SK-N-SH (cell line): Measurements from ENCODE around the gene PPID. TPM values are rescaled to one million over a fixed set of nuclear protein-coding genes. Genes with fewer than 3 reads are reported as not detected.
A peak's percentile ranks its signal among the peaks of the same experiment; 100 is the strongest.

Experiments
- CTCF ChIA-PET: fragments of 300-600, 350-600 bp; formaldehyde crosslinking; extraction: SDS; loops from one replicate; lab custom pipeline; 2021; lab: Yijun Ruan, JAX
- POLR2A ChIA-PET: fragments of 350-600 bp; sonication (Branson Sonifier 250); formaldehyde crosslinking; extraction: SDS; loops from one replicate; lab custom pipeline; 2020; ENCODE audit warnings: antibody characterized with exemption, inconsistent platforms; lab: Yijun Ruan, JAX
- DNase-seq: peaks from one replicate; pipeline ENCODE4 v3.0.0; 2012
- H2AFZ ChIP-seq: fragments of 200-600 bp; sonication (generic); 2 replicates; pipeline ENCODE4 v1.8.1; 2016; ENCODE audit warnings: antibody characterized with exemption, mild to moderate bottlenecking, low read depth
- H3F3A ChIP-seq: fragments of 200-600 bp; sonication (generic); replicated peaks from 2 replicates; pipeline ENCODE3; 2016; ENCODE audit warnings: antibody characterized with exemption, mild to moderate bottlenecking; ENCODE audit not compliant: insufficient read depth
- H3K27ac ChIP-seq, 2 experiments: fragments of 200-500 bp in 1 of 2; fragments of 200-600 bp in 1 of 2; sonication (Bioruptor generic) in 1 of 2; sonication (generic), shearing (Covaris generic) in 1 of 2; 2 replicates each; pipeline versions ENCODE4 v1.5.1 to v1.6.1; 2014 to 2016; ENCODE audit warnings: low read depth in 2 of 2, inconsistent platforms in 1 of 2, low read length in 1 of 2, mild to moderate bottlenecking in 1 of 2, mixed read lengths in 1 of 2
- H3K27me3 ChIP-seq: fragments of 200-600 bp; sonication (generic), shearing (Covaris generic); 2 replicates; pipeline ENCODE4 v1.6.1; 2016; ENCODE audit warnings: mixed run types; ENCODE audit not compliant: insufficient read depth
- H3K36me3 ChIP-seq, 2 experiments: fragments of 200-500 bp in 1 of 2; fragments of 200-600 bp in 1 of 2; sonication (Bioruptor generic) in 1 of 2; sonication (generic) in 1 of 2; replicated peaks in 1 of 2; 2 replicates each; pipeline versions ENCODE3 to v1.5.1; 2014 to 2016; ENCODE audit warnings: low read length in 1 of 2, mild to moderate bottlenecking in 1 of 2; ENCODE audit not compliant: insufficient read depth in 2 of 2, control insufficient read depth in 1 of 2
- H3K4me1 ChIP-seq, 2 experiments: fragments of 200-500 bp in 1 of 2; fragments of 200-600 bp in 1 of 2; sonication (Bioruptor generic) in 1 of 2; sonication (generic), shearing (Covaris generic) in 1 of 2; 2 replicates each; pipeline versions ENCODE4 v1.5.1 to v1.6.1; 2014 to 2016; ENCODE audit warnings: low read depth in 1 of 2, low read length in 1 of 2, mixed run types in 1 of 2; ENCODE audit not compliant: insufficient read depth in 2 of 2, control insufficient read depth in 1 of 2
- H3K4me2 ChIP-seq: fragments of 200-600 bp; sonication (generic), shearing (Covaris generic); 2 replicates; pipeline ENCODE4 v1.6.1; 2017; ENCODE audit warnings: mixed run types
- H3K4me3 ChIP-seq, 2 experiments: fragments of 200-500 bp in 1 of 2; fragments of 200-600 bp in 1 of 2; sonication (Bioruptor generic) in 1 of 2; sonication (generic), shearing (Covaris generic) in 1 of 2; 2 replicates each; pipeline versions ENCODE4 v1.5.1 to v1.8.1; 2014 to 2016; ENCODE audit warnings: low read depth in 2 of 2, inconsistent platforms in 1 of 2, low read length in 1 of 2, mild to moderate bottlenecking in 1 of 2, mixed read lengths in 1 of 2, moderate library complexity in 1 of 2
- H3K79me2 ChIP-seq: fragments of 200-600 bp; sonication (generic); 2 replicates; pipeline ENCODE4 v1.8.1; 2017; ENCODE audit warnings: mild to moderate bottlenecking; ENCODE audit not compliant: insufficient read depth
- H3K9ac ChIP-seq: fragments of 200-600 bp; sonication (generic); 2 replicates; pipeline ENCODE4 v1.6.1; 2017; ENCODE audit warnings: mixed run types
- H3K9me2 ChIP-seq: fragments of 200-600 bp; sonication (generic); 2 replicates; pipeline ENCODE4 v1.6.1; 2017; ENCODE audit warnings: mixed run types
- H3K9me3 ChIP-seq: fragments of 200-600 bp; sonication (generic); 2 replicates; pipeline ENCODE4 v1.6.1; 2017; ENCODE audit warnings: mixed run types, mild to moderate bottlenecking, moderate library complexity
- H4K20me1 ChIP-seq: fragments of 200-600 bp; sonication (generic); 2 replicates; pipeline ENCODE4 v1.6.1; 2017; ENCODE audit warnings: mild to moderate bottlenecking, mixed run types; ENCODE audit not compliant: insufficient read depth
- CHD2 ChIP-seq: fragments of 150-350 bp; IDR thresholded peaks from 2 replicates; pipeline ENCODE4 v1.6.1; 2018; ENCODE audit warnings: low read length; ENCODE audit not compliant: partially characterized antibody
- EP300 ChIP-seq, 2 experiments: IDR thresholded peaks; 2 replicates each; pipeline versions ENCODE4 v1.4.0 to v1.6.1; 2012; ENCODE audit warnings: borderline replicate concordance in 1 of 2, low read depth in 1 of 2, low read length in 1 of 2
- FOSL2 ChIP-seq: IDR thresholded peaks from 2 replicates; pipeline ENCODE4 v1.4.0; 2012; ENCODE audit warnings: low read depth, mild to moderate bottlenecking, moderate library complexity, borderline replicate concordance
- FOXM1 ChIP-seq: IDR thresholded peaks from 2 replicates; pipeline ENCODE4 v1.4.0; 2012; ENCODE audit warnings: low read depth, mild to moderate bottlenecking
- GATA2 ChIP-seq: sonication (generic); formaldehyde crosslinking; IDR thresholded peaks from 2 replicates; pipeline ENCODE4 v1.5.0; 2020; ENCODE audit warnings: mild to moderate bottlenecking, missing genetic modification reagents
- JUND ChIP-seq: IDR thresholded peaks from 2 replicates; pipeline ENCODE4 v1.4.0; 2012
- MXI1 ChIP-seq: IDR thresholded peaks from 2 replicates; pipeline ENCODE4 v1.6.1; 2012; ENCODE audit warnings: mild to moderate bottlenecking, low read depth, low read length, improper control_type of control experiment
- POLR2AphosphoS5 ChIP-seq: IDR thresholded peaks from 2 replicates; pipeline ENCODE4 v1.6.1; 2012; ENCODE audit warnings: low read depth, low read length
- RAD21 ChIP-seq: IDR thresholded peaks from 2 replicates; pipeline ENCODE4 v1.6.1; 2012; ENCODE audit warnings: mild to moderate bottlenecking, low read length
- RFX5 ChIP-seq: IDR thresholded peaks from 2 replicates; pipeline ENCODE4 v1.6.1; 2012; ENCODE audit warnings: mild to moderate bottlenecking, improper control_type of control experiment, low read length
- RXRA ChIP-seq: IDR thresholded peaks from 2 replicates; pipeline ENCODE4 v1.4.0; 2012; ENCODE audit warnings: low read depth, mild to moderate bottlenecking, borderline replicate concordance
- SIN3A ChIP-seq: IDR thresholded peaks from 2 replicates; pipeline ENCODE4 v1.6.1; 2012; ENCODE audit warnings: low read depth, mild to moderate bottlenecking, low read length, moderate library complexity, borderline replicate concordance
- SMC3 ChIP-seq: IDR thresholded peaks from 2 replicates; pipeline ENCODE4 v1.6.1; 2012; ENCODE audit warnings: low read depth, low read length, improper control_type of control experiment
- TAF1 ChIP-seq: IDR thresholded peaks from 2 replicates; pipeline ENCODE4 v1.6.1; 2012; ENCODE audit warnings: low read depth, mild to moderate bottlenecking, low read length, moderate library complexity, borderline replicate concordance
- TCF12 ChIP-seq: IDR thresholded peaks from 2 replicates; pipeline ENCODE4 v1.4.0; 2012
- TEAD4 ChIP-seq: IDR thresholded peaks from 2 replicates; pipeline ENCODE4 v1.4.0; 2012; ENCODE audit warnings: mild to moderate bottlenecking, borderline replicate concordance; ENCODE audit not compliant: insufficient read depth
- YY1 ChIP-seq: IDR thresholded peaks from 2 replicates; pipeline ENCODE4 v1.4.0; 2012; ENCODE audit warnings: low read depth, mild to moderate bottlenecking
- WGBS: methylation state at CpG from one replicate; pipeline ENCODE4 v1.1.6; 2017; ENCODE audit warnings: low lambda C conversion rate; 5-methylcytosine and 5-hydroxymethylcytosine counted together
- polyA plus RNA-seq, 3 experiments: library from polyadenylated mRNA; depleted of rRNA; stranded (reverse); fragments of >200 nt; gene quantifications; 2 replicates each; pipeline ENCODE4 v1.2.3, GENCODE V29; 2012
- TF ChIP-seq, protein P1 (sequence below): IDR thresholded peaks from 2 replicates; pipeline ENCODE4 v1.4.0; 2012; ENCODE audit warnings: low read depth, borderline replicate concordance
- TF ChIP-seq, protein P2 (sequence below): fragments of 150-350 bp; IDR thresholded peaks from 2 replicates; pipeline ENCODE4 v1.6.1; 2017; ENCODE audit warnings: antibody characterized with exemption, low read length, low read depth, borderline replicate concordance
- TF ChIP-seq, protein P3 (sequence below): IDR thresholded peaks from 2 replicates; pipeline ENCODE4 v1.6.1; 2012; ENCODE audit warnings: mild to moderate bottlenecking, low read depth, low read length, moderate library complexity

PPID gene
- polyA plus RNA-seq, 1 of the 3 experiments (the other 2 are of a cell fraction) = 20.2 TPM

DNA sequence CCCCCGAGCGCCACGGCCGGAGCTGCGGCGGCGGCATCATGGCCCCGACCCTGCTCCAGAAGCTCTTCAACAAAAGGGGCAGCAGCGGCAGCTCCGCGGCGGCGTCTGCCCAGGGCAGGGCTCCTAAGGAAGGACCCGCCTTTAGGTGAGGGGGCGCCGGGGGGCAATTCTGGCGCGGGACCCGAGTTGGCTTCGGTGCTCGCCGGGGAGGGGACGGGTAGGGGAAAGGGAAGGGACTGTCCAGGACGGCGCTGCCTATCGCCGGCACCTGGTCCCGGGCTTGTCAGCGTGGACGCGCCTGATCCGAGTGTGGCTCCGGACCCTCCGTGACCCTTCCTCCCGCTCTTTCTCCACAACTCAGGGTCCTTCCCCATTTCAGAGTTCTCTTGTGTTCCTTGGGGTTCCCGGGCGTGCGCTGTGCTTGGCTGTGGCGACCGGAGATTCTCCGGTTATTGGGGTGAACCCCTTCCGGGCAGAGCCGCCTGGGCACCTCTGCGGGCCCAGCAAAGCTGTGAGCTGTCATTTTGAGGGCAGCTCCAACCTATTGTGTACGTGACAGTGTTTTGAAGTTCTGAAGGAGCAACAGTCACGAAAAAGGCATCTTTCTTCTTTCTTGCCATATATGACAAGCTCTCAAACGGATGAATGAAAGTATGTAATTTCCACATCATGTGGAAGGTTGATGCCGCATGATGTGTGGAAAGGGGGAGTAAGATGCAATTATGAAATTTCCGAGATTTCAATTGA is 46.2 kb upstream of the PPID start:
- no peaks in the 10 kb centered on the region for H4K20me1 ChIP-seq
- peak overlapping the region; percentile 75 to 84 for H3K4me3 ChIP-seq
- no peak for DNase-seq
- no peaks in the 10 kb centered on the region for H3K36me3 ChIP-seq
- H3K9ac ChIP-seq = peak overlapping the region; percentile 77
- peaks cover 0 to 12% of the 10 kb centered on the region in 2 experiments; a peak in 2 of 4 replicates for H3K4me1 ChIP-seq
- peaks cover 9% of the 10 kb centered on the region for H3F3A ChIP-seq
- WGBS = 6% methylated on average over 28 of the region's 49 CpGs
- POLR2A ChIA-PET = no interaction called here
- H3K27ac ChIP-seq = peak overlapping the region; percentile 65 to 76
- peak overlapping the region; percentile 90 for H3K4me2 ChIP-seq
- peak overlapping the region; percentile 85 for H2AFZ ChIP-seq
- H3K79me2 ChIP-seq = peaks cover 51% of the 10 kb centered on the region
- CTCF ChIA-PET = interaction anchor here (0.7 to 1.5 kb wide), 4 partner anchors 13 to 442 kb away, joined by 3 read pairs; no protein-coding TSS in a partner anchor
- no peaks in the 10 kb centered on the region for H3K27me3 ChIP-seq
- TF ChIP-seq RFX5 (no peak), MXI1 (peak; percentile 53; the same call in 1 of the 2 replicates), FOSL2 (no peak), TEAD4 (no peak), FOXM1 (no peak), JUND (no peak), SIN3A (peak; percentile 59; the same call in 1 of the 2 replicates)
- TF ChIP-seq, protein P1, sequence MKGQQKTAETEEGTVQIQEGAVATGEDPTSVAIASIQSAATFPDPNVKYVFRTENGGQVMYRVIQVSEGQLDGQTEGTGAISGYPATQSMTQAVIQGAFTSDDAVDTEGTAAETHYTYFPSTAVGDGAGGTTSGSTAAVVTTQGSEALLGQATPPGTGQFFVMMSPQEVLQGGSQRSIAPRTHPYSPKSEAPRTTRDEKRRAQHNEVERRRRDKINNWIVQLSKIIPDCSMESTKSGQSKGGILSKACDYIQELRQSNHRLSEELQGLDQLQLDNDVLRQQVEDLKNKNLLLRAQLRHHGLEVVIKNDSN = no peak
- no peaks in the 10 kb centered on the region for H3K9me2 ChIP-seq
- no peaks in the 10 kb centered on the region for H3K9me3 ChIP-seq

DNA sequence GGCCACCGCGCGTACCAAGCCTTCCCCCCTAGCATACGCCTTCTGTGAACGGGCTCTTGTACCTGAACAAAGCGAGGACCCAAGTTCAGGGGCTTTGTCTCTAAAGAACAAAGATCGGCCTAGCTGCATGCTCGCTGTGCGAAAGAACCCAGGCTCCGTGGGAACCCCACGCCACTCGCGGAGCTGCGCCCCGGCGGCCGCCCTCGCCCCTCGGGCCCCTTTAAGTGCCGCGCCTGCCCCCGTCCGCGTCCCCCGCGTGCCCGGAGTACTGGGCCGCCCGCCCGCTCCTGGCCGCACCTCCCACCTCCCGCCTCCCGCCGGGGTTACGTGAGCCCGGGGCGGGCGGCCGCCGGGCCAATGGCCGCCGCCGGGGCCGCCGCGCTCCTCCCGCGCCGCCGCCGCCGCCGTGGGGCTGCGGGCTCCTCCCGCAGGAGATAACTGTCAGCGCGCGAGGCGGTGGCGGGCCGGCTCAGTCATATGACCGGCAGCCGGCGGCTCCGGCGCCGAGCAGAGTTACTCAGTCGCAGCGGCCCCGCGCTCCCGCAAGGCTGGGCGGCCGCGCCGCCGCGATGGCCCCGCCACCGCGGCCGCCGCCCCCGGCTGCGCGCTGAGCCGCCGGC is 45.5 kb upstream of the PPID start, which contains the start of gene FNIP2:
Gene FNIP2, plus strand, starts transcription at position 472 of the 620 bp plus-strand sequence. CDS start 187 bp downstream, outside the sequence.
- Histone ChIP-seq H3K27me3 (no peaks in the 10 kb centered on the region), H3K4me1 (peaks cover 0 to 12% of the 10 kb centered on the region in 2 experiments; a peak in 2 of 4 replicates), H3K36me3 (no peaks in the 10 kb centered on the region), H3K27ac (peak within 1 kb of the TSS; percentile 76 to 84), H3K79me2 (peaks cover 46% of the 10 kb centered on the region), H4K20me1 (no peaks in the 10 kb centered on the region), H3K4me3 (peak within 1 kb of the TSS; percentile 75 to 84), H2AFZ (peak within 1 kb of the TSS; percentile 85), H3K9me3 (no peaks in the 10 kb centered on the region), H3K9me2 (no peaks in the 10 kb centered on the region), H3K4me2 (peak within 1 kb of the TSS; percentile 90), H3K9ac (peak within 1 kb of the TSS; percentile 82), H3F3A (peaks cover 9% of the 10 kb centered on the region)
- peak; percentile 98 for DNase-seq
- ChIA-PET CTCF (interaction anchor here (0.7 to 1.5 kb wide), 4 partner anchors 14 to 443 kb away, joined by 3 read pairs; no protein-coding TSS in a partner anchor), POLR2A (no interaction called here)
- 5% methylated on average over 5 of the region's 88 CpGs for WGBS
- TF ChIP-seq GATA2 (CRISPR knock-in tag) (no peak), JUND (no peak), TAF1 (peak; percentile 30; the same call in 1 of the 2 replicates), RAD21 (no peak), EP300 (IDR thresholded peaks at IDR 0.05; ENCODE audit: borderline replicate concordance in 1 of 2, low read depth in 1 of 2, low read length in 1 of 2) (no peak), TCF12 (no peak), CHD2 (no peak), POLR2AphosphoS5 (peak; percentile 0), YY1 (no peak), SIN3A (no peak; the same call in 1 of the 2 replicates), RXRA (no peak), SMC3 (no peak)
- TF ChIP-seq, protein P1 = peak; percentile 49; the same call in 1 of the 2 replicates
- TF ChIP-seq, protein P2, sequence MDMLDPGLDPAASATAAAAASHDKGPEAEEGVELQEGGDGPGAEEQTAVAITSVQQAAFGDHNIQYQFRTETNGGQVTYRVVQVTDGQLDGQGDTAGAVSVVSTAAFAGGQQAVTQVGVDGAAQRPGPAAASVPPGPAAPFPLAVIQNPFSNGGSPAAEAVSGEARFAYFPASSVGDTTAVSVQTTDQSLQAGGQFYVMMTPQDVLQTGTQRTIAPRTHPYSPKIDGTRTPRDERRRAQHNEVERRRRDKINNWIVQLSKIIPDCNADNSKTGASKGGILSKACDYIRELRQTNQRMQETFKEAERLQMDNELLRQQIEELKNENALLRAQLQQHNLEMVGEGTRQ = no peak
- TF ChIP-seq, protein P3, sequence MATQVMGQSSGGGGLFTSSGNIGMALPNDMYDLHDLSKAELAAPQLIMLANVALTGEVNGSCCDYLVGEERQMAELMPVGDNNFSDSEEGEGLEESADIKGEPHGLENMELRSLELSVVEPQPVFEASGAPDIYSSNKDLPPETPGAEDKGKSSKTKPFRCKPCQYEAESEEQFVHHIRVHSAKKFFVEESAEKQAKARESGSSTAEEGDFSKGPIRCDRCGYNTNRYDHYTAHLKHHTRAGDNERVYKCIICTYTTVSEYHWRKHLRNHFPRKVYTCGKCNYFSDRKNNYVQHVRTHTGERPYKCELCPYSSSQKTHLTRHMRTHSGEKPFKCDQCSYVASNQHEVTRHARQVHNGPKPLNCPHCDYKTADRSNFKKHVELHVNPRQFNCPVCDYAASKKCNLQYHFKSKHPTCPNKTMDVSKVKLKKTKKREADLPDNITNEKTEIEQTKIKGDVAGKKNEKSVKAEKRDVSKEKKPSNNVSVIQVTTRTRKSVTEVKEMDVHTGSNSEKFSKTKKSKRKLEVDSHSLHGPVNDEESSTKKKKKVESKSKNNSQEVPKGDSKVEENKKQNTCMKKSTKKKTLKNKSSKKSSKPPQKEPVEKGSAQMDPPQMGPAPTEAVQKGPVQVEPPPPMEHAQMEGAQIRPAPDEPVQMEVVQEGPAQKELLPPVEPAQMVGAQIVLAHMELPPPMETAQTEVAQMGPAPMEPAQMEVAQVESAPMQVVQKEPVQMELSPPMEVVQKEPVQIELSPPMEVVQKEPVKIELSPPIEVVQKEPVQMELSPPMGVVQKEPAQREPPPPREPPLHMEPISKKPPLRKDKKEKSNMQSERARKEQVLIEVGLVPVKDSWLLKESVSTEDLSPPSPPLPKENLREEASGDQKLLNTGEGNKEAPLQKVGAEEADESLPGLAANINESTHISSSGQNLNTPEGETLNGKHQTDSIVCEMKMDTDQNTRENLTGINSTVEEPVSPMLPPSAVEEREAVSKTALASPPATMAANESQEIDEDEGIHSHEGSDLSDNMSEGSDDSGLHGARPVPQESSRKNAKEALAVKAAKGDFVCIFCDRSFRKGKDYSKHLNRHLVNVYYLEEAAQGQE = no peak
